ENCODE measurements around the gene HCN4. TPM values are rescaled to one million over a fixed set of nuclear protein-coding genes. Genes with fewer than 3 reads are reported as not detected.

HCN4 gene
- total and polyA plus RNA-seq, 2 of the 8 experiments (the other 6 are each of a cell fraction or from before 2014, with no cell fraction given), result 3.7 to 8.5 TPM

DNA sequence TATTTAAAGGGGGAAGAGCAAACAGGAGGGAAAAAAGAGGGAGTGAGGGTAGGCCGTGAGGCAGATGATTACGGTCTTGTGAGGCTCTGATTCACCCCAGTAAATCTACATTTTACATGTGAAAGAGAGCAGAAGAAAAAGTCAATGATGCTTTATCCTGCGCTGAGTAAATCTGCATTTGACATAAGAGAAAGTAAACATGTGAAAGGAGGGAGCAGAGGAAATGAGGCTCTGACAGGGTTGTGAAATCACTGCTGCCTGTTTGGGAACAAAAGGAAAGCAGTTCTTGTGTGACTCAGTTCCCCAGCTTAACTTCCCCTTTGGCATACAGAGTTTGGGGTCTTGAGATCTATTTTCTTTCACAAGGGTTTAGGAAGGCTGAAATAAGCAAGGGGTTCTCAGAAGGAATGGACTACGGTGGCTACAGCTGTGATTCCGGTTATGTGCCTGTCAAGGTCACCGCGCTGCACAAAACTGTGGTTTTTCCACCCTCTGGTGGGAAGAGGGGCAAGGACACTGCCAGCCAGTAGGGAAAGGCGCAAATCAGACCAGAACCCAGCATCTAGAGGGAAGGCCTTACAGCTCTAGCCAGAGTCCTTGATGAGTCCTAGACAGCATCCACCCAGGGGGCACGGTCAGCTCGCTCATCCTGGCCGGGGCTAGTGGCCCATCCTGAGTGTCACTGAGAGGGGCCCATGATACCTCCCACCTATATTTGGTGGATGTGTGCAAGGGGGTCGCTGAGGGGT is 18.9 kb upstream of the HCN4 start (continued):
- TF ChIP-seq CEBPB (IDR thresholded peaks at IDR 0.05; ENCODE audit: low read depth, low read length) (peak; percentile 87), YY1 (IDR thresholded peaks at IDR 0.05; ENCODE audit: low read depth, low read length) (no peak), SUZ12 (IDR thresholded peaks at IDR 0.05; ENCODE audit: low read length) (no peak), MAFK (IDR thresholded peaks at IDR 0.05; ENCODE audit: low read depth, low read length) (no peak), GTF2F1 (IDR thresholded peaks at IDR 0.05; ENCODE audit: borderline replicate concordance, low read depth, low read length) (no peak), PHF8 (conservative IDR thresholded peaks at IDR 0.05; ENCODE audit: low read depth, low read length) (no peak), RAD21 (IDR thresholded peaks at IDR 0.05 in 1 of 2, conservative IDR thresholded peaks at IDR 0.05 in 1 of 2; ENCODE audit: low read depth in 2 of 2, low read length in 2 of 2) (peak; percentile 19 to 36; a peak in 3 of 4 replicates), CHD1 (IDR thresholded peaks at IDR 0.05; ENCODE audit: low read depth, low read length) (no peak), BACH1 (IDR thresholded peaks at IDR 0.05; ENCODE audit: low read length) (no peak)
- TF ChIP-seq, protein P1, sequence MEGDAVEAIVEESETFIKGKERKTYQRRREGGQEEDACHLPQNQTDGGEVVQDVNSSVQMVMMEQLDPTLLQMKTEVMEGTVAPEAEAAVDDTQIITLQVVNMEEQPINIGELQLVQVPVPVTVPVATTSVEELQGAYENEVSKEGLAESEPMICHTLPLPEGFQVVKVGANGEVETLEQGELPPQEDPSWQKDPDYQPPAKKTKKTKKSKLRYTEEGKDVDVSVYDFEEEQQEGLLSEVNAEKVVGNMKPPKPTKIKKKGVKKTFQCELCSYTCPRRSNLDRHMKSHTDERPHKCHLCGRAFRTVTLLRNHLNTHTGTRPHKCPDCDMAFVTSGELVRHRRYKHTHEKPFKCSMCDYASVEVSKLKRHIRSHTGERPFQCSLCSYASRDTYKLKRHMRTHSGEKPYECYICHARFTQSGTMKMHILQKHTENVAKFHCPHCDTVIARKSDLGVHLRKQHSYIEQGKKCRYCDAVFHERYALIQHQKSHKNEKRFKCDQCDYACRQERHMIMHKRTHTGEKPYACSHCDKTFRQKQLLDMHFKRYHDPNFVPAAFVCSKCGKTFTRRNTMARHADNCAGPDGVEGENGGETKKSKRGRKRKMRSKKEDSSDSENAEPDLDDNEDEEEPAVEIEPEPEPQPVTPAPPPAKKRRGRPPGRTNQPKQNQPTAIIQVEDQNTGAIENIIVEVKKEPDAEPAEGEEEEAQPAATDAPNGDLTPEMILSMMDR (IDR thresholded peaks at IDR 0.05; ENCODE audit: control extremely low read depth in 1 of 3, insufficient read depth in 1 of 3, low read depth in 1 of 3, low read length in 3 of 3), result peak in 1 of 3 experiments; percentile 25; a peak in 1 of 4 replicates
- TF ChIP-seq, protein P2, sequence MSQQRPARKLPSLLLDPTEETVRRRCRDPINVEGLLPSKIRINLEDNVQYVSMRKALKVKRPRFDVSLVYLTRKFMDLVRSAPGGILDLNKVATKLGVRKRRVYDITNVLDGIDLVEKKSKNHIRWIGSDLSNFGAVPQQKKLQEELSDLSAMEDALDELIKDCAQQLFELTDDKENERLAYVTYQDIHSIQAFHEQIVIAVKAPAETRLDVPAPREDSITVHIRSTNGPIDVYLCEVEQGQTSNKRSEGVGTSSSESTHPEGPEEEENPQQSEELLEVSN (IDR thresholded peaks at IDR 0.05), result 0 out of 2 replicates have a peak, but pooled peaks have one; percentile 63
